GM21360 (cell line): ENCODE measurements around the gene CCDC90B.

ENCODE experiments used
- ATAC-seq: cut with Tn5 transposase; IDR thresholded peaks from one replicate; pipeline ENCODE4 v1.9.1; 2021; ENCODE audit warnings: mild to moderate bottlenecking, moderate library complexity; ENCODE audit not compliant: unreplicated experiment

The CCDC90B gene

GRCh38 chr11:83241291-83241946, 44.7 kb downstream of the CCDC90B start:
- peak; percentile 78 for ATAC-seq

- ATAC-seq, result no peak
Observed at GRCh38 chr11:83238111-83238510, 48.1 kb downstream of the CCDC90B start.

DNA sequence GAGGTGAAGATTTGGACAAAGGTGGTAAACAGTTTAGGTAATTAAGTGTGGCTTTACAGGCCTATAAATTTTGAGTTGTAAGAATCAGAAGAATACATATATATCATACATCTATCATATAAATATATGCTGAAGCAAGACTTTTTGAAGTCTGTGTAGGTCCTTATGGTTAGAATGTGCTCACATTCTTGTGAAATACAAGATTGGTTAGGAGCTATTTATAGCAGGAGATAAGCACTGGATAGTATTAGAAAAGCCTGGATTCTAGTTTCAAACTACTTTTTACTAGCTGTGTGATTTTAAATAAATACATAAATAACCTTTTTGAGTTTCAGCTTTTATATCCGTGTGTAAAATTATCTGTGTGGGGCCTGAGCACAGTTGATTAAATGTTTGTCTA, 50.3 kb downstream of the CCDC90B start:
- no peak for ATAC-seq

DNA sequence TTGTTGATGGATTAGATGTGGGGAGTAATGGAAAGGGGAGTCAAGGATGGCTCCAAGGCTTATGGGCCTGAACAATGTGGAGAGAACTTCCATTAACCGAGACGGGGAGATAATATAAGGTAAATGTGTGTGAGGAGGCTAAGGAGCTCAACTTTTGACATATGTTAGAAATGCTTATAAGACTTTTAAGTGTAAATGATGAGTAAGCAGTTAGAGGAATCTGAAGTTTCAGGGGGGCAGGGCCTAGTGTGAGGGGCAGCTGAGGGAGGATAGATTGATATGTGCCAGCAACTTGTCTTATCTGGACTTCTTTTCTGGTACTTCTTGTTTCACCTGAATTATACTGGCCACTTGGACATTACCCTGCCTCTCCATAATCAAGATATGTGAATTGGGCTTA, 62.7 kb downstream of the CCDC90B start:
- no peak for ATAC-seq

DNA sequence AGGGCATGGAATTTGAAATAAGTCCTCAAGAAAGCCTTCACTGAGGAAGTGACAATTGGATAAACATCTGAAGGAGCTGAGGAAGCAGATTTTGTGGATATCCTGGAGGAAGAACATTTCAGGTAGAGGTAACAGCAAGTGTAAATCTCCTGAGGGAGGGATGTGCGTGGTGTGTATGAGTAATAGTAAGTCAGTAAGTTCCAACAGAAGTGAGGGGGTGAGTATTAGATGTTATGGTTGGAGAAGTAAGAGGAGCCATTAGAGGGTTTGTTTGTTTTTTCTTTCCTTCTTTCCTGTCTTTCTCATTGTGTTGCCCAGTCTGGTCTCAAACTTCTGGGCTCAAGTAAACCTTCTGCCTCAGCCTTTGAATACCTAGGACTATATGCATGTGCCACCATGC, 63.7 kb downstream of the CCDC90B start:
- ATAC-seq, result no peak

DNA sequence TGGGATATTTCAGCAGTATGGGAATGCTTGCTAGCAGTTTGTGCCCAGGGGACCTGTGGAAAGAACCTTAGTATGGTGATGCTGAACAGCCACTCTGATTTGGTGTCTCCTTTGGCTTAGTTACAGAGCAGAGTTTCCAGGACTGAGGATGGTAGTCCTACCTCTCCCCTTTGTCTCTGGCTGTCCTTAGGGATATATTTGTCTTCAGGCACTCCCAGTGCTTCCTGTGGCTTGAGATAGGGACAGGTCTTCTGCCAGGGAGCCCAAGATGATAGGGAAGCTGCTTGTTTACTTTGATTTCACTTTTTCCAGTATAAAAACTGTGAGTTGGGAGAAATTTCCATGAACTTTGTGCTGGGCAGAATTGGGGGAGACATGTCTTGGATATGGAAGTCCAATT, 64.5 kb downstream of the CCDC90B start:
- no peak for ATAC-seq

GRCh38 chr11:83220260-83220659, 65.9 kb downstream of the CCDC90B start:
- ATAC-seq, result no peak

DNA sequence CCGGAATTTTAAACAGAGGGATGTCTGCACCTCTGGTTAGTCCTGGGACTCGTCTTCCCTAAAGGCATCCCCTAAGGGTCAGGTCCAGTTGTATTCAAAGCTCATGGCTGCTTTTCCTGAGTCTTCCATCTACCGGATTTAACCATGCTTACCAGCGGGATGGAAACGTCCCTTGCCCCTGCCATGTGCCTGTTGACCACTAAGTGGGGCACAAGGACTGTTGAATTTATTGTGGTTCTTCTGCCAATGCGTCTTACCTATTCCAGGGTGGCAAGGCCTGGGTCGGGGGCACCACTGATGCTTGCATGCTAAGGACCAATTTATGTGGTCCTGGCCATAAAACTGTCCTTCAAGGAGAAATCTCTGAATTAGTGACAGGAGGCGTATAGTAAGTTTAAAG, 67.1 kb downstream of the CCDC90B start:
- no peak for ATAC-seq
